ENCODE results near the gene SUN5.

Gene SUN5

GRCh38 chr20:33023439-33024242 is 19.4 kb upstream of the SUN5 start:
- no peaks in the 10 kb centered on the region for H3K9me3 Mint-ChIP-seq
- ATAC-seq (replicated peaks): no peak

GRCh38 chr20:33022694-33023438 is 18.6 kb upstream of the SUN5 start:
- no peaks in the 10 kb centered on the region for H3K36me3 Mint-ChIP-seq (ENCODE audit: insufficient read depth)
- no peak overlapping the region for H3K27ac Mint-ChIP-seq
- H3K27me3 Mint-ChIP-seq: no peaks in the 10 kb centered on the region
- no peaks in the 10 kb centered on the region for H3K4me1 Mint-ChIP-seq (ENCODE audit: low read depth in 2 of 2)
- ATAC-seq (replicated peaks): no peak
- no peak overlapping the region for H3K4me3 Mint-ChIP-seq
- no peak for DNase-seq
- H3K9me3 Mint-ChIP-seq: no peaks in the 10 kb centered on the region

More at GRCh38 chr20:33023439-33024242, 19.4 kb upstream of the SUN5 start:
- Mint-ChIP-seq H3K4me3 (no peak overlapping the region), H3K4me1 (ENCODE audit: low read depth in 2 of 2) (no peaks in the 10 kb centered on the region), H3K27me3 (no peaks in the 10 kb centered on the region), H3K36me3 (ENCODE audit: insufficient read depth) (no peaks in the 10 kb centered on the region), H3K27ac (no peak overlapping the region)
- no peak for DNase-seq

GRCh38 chr20:33022289-33022688 is 18.1 kb upstream of the SUN5 start:
- no peaks in the 10 kb centered on the region for H3K27me3 Mint-ChIP-seq

DNA sequence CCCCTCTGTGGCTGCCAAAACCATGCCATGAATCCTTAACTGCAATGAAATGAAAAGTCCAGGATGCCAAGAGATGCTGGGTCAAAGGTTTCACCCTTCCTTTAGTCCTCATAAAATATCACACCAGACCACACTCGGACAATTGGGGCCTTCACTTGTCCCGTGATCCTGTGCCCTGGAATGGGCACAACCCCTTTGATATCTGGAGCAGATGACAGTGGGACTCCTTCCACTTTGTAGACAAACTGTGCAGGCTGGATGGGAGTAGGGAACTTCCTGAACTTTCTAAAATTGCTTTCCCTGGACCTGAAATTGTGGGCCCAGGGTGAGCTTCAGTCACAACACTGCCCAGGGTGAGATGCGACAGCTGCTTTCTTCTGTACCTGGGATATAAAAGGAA is 17.6 kb upstream of the SUN5 start:
- H3K9me3 Mint-ChIP-seq: no peaks in the 10 kb centered on the region
- H3K27me3 Mint-ChIP-seq: no peaks in the 10 kb centered on the region
- H3K36me3 Mint-ChIP-seq (ENCODE audit: insufficient read depth): no peaks in the 10 kb centered on the region
- ATAC-seq (replicated peaks): no peak
- no peak for DNase-seq
- H3K4me3 Mint-ChIP-seq: no peak overlapping the region
- H3K27ac Mint-ChIP-seq: no peak overlapping the region
- no peaks in the 10 kb centered on the region for H3K4me1 Mint-ChIP-seq (ENCODE audit: low read depth in 2 of 2)

More at GRCh38 chr20:33022289-33022688, 18.1 kb upstream of the SUN5 start:
- H3K36me3 Mint-ChIP-seq (ENCODE audit: insufficient read depth): no peaks in the 10 kb centered on the region
- ATAC-seq (replicated peaks) (no peak), DNase-seq (no peak)
- H3K4me1 Mint-ChIP-seq (ENCODE audit: low read depth in 2 of 2): no peaks in the 10 kb centered on the region
- H3K9me3 Mint-ChIP-seq: no peaks in the 10 kb centered on the region
- no peak overlapping the region for H3K4me3 Mint-ChIP-seq
- no peak overlapping the region for H3K27ac Mint-ChIP-seq

DNA sequence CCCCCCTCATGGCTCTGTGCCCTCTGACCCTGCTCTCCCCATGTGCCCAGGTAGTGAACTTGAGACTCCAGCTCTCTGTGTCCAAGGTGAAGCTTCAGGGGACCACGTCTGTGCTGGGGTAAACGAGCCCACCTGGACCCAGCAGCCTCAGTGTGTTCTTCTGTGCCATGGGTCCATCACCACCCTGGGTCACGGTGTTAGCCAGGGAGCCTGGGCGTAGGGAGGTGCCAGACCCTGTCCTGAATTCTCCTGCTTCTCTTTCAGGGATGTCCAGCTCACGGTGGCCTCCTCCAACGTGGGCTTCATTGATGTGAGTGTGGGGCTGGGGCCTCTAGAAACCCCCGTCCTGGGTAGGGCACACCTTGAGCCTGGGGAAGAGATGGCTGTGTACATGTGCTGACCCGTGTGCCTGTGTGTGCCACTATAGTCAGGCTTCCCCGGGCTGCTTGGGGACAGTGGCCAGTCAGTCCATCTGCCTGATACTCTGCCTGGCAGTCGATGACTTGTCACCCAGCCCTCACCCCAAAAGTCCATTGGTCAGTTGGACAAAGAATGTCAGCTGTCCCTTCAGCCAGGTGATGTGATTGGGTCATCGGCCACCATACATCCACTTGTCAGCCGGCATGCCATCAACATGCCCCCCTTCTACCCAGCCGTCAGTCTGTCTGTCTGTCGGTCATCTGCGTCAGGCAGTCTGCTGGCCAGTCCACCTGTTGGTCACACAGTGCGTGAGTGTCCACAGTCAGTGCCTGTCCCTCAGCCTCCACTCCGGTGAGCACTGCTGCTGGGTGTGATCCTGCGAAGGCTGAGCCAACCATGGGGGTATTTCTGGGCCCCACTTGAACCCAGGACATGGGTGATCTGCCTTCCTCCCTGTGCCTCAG is 16.3 kb upstream of the SUN5 start:
- ATAC-seq (replicated peaks): no peak
- no peak overlapping the region for H3K4me3 Mint-ChIP-seq

GRCh38 chr20:33019465-33020277 is 15.4 kb upstream of the SUN5 start:
- peak overlapping the region in 1 of 2 donors; percentile 80 for H3K27ac Mint-ChIP-seq
- H3K9me3 Mint-ChIP-seq: no peaks in the 10 kb centered on the region
- H3K27me3 Mint-ChIP-seq: peaks cover 6 to 9% of the 10 kb centered on the region in 2 donors
- H3K4me1 Mint-ChIP-seq (ENCODE audit: low read depth in 2 of 2): peaks cover 0 to 3% of the 10 kb centered on the region in 2 donors
- no peak overlapping the region for H3K4me3 Mint-ChIP-seq
- DNase-seq (no peak), ATAC-seq (replicated peaks) (no peak)
- H3K36me3 Mint-ChIP-seq (ENCODE audit: insufficient read depth): no peaks in the 10 kb centered on the region

More for the DNA sequence above, 16.3 kb upstream of the SUN5 start:
- no peaks in the 10 kb centered on the region for H3K36me3 Mint-ChIP-seq (ENCODE audit: insufficient read depth)
- no peaks in the 10 kb centered on the region for H3K9me3 Mint-ChIP-seq
- H3K27ac Mint-ChIP-seq: peak overlapping the region in 1 of 2 donors; percentile 80
- peaks cover 0 to 3% of the 10 kb centered on the region in 2 donors for H3K4me1 Mint-ChIP-seq (ENCODE audit: low read depth in 2 of 2)
- no peak for DNase-seq
- H3K27me3 Mint-ChIP-seq: peaks cover 2 to 9% of the 10 kb centered on the region in 2 donors

DNA sequence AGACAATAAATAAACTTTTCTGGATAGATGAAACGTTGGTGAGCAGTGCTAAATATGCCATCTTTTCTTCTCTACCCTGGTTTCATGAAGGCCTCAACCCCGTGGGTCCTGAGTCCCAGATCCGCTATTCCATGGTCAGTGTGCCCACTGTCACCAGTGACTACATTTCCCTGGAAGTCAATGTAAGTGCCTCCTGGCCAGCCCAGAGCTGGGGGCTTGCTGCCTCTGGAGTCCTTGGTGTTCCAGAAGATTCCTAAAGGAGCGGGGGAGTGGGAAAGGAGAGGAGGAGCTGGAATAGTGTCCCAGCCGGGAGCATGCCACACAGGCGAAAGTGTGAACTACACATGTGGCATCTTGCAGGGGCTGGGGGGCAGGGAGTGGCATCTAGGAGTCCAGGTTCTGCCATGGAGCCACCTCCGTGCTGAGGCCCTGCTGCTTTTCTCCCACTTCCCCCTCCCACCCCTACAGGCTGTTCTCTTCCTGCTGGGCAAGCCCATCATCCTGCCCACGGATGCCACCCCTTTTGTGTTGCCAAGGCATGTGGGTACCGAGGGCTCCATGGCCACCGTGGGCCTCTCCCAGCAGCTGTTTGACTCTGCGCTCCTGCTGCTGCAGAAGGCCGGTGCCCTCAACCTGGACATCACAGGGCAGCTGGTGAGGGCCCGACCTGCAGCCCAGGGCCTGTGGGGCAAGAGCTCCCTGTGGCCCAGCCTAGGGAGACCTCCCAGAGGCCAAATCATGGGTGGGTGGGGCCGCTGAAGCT is 14.1 kb upstream of the SUN5 start:
- Mint-ChIP-seq H3K36me3 (ENCODE audit: insufficient read depth) (no peaks in the 10 kb centered on the region), H3K27me3 (peaks cover 6 to 9% of the 10 kb centered on the region in 2 donors), H3K4me3 (no peak overlapping the region), H3K4me1 (ENCODE audit: low read depth in 2 of 2) (peaks cover 0 to 3% of the 10 kb centered on the region in 2 donors), H3K9me3 (no peaks in the 10 kb centered on the region), H3K27ac (peak overlapping the region in 1 of 2 donors; percentile 30)
- DNase-seq: no peak
- ATAC-seq (replicated peaks): no peak

DNA sequence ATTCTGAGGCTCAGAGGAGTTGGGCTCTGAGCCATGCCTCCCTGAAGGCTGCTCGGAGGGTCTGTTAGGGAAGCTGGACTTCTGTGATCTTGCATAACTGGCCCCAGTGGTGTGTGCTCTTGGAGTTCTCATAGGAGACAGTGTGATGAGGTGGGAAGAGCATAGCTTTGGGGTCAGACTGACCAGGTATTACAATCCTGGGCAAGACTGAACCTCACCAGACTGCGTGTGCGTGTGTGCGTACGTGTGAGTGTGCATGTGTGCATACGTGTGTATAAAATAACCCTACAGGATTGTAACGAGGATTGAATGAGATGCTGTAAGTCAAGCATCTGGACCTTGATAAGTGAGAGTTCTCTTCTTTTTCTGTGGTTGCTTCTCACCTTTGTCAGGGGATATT is 13.3 kb upstream of the SUN5 start:
- Mint-ChIP-seq H3K27me3 (peaks cover 6 to 9% of the 10 kb centered on the region in 2 donors), H3K4me3 (no peak overlapping the region), H3K9me3 (no peaks in the 10 kb centered on the region), H3K27ac (peak overlapping the region in 1 of 2 donors; percentile 30), H3K36me3 (ENCODE audit: insufficient read depth) (no peaks in the 10 kb centered on the region), H3K4me1 (ENCODE audit: low read depth in 2 of 2) (peaks cover 0 to 3% of the 10 kb centered on the region in 2 donors)
- no peak for DNase-seq
- ATAC-seq (replicated peaks): no peak

DNA sequence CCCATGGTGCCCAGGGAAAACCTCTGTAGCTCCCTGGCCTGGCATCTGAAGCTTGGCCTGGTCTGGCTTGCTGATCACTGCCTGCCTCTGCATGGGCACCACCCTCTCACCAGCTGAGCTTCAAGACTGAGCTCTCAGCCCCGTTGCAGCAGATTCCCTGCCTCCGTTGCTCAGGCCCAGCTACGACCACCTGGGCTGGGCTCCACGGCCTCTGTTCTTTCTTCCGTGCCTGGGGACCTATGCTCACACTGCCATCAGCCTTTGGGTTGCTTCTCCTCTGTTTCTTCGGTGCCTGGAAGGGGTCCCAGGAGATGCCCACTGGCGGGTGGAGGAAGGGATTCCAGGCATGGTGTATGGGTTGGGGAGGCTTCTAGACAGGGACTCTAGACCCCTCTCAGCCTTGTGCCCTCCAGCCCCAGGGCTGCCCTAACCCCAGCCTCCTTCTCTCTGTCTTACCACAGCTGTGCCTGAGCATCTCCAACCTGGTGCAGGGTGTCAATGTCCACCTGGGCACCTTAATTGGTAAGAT is 12.4 kb upstream of the SUN5 start:
- no peak for DNase-seq
- no peak overlapping the region for H3K4me3 Mint-ChIP-seq
- no peak overlapping the region for H3K27ac Mint-ChIP-seq
- peaks cover 0 to 3% of the 10 kb centered on the region in 2 donors for H3K4me1 Mint-ChIP-seq (ENCODE audit: low read depth in 2 of 2)
- no peaks in the 10 kb centered on the region for H3K9me3 Mint-ChIP-seq
- no peak for ATAC-seq (replicated peaks)
- no peaks in the 10 kb centered on the region for H3K36me3 Mint-ChIP-seq (ENCODE audit: insufficient read depth)
- peaks cover 6 to 9% of the 10 kb centered on the region in 2 donors for H3K27me3 Mint-ChIP-seq

DNA sequence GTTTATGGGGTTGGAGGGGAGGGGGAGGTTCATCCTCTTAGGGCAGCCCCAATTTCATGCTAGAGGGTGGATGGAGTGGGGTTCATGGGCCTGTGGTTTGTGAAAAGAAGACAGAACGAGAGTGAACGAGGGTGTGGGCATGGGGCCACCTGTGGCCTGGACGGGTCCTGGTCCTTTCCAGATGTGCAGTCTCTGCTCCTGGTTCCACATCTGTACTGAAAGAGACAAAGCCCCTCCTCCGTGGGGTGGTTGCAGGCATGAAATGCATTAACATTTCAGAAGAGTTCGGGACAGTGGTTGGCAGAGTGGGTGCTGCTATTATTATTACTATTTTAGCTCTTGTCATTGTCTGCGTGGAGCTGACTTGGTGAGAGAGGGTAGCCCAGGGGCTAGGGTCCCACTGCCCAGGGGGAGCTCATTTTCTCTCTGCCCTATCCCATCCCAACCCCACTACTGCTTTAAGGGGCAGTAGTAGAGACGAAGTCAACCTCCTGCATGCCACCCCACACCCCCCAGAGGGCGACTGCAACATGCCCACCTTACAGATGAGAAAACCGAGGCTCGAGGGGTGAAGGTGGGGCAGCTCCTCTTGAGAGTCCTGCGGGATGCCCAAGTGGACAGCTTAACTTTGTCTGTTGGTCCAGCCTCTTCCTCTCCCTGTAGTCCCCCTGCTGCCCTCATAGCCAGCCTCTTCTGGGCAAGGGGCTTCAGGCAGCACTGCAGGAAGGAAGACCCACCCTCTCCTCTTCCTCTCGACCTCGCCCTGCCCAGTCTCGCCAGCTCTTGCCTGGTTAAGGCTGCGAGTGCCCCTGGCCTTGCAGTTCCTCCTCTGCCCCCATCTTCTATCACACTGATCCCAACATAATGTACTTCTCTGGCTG is 11.7 kb upstream of the SUN5 start:
- no peak overlapping the region for H3K27ac Mint-ChIP-seq
- H3K9me3 Mint-ChIP-seq: no peaks in the 10 kb centered on the region
- no peak for ATAC-seq (replicated peaks)
- peaks cover 6 to 10% of the 10 kb centered on the region in 2 donors for H3K27me3 Mint-ChIP-seq
- no peak for DNase-seq
- peaks cover 0 to 3% of the 10 kb centered on the region in 2 donors for H3K4me1 Mint-ChIP-seq (ENCODE audit: low read depth in 2 of 2)
- no peak overlapping the region for H3K4me3 Mint-ChIP-seq
- H3K36me3 Mint-ChIP-seq (ENCODE audit: insufficient read depth): no peaks in the 10 kb centered on the region

DNA sequence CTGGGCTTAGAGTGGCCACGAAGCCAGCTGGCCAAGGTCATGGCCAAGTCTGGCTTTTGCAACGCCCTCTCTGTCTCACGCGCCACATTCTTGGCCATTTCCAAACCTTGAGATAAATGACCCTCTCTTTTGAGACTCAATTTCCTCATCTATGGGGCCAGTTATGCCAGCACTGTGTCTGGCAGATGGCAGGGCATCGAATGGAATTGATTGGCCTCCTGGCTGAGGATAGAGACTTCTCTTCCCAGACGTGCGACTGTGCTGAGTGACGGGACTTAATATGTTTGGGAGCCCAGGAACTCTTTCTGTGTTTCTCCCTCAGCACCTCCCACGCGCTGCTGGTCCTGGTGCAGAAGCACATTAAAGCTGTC is 10.9 kb upstream of the SUN5 start:
- ATAC-seq (replicated peaks) (no peak), DNase-seq (no peak)
- H3K9me3 Mint-ChIP-seq: no peaks in the 10 kb centered on the region
- no peaks in the 10 kb centered on the region for H3K36me3 Mint-ChIP-seq (ENCODE audit: insufficient read depth)
- H3K27me3 Mint-ChIP-seq: peaks cover 6 to 19% of the 10 kb centered on the region in 2 donors
- no peak overlapping the region for H3K4me3 Mint-ChIP-seq
- H3K4me1 Mint-ChIP-seq (ENCODE audit: low read depth in 2 of 2): peaks cover 0 to 3% of the 10 kb centered on the region in 2 donors
- no peak overlapping the region for H3K27ac Mint-ChIP-seq
